ENCODE data around the gene BAIAP2.

BAIAP2 gene

DNA sequence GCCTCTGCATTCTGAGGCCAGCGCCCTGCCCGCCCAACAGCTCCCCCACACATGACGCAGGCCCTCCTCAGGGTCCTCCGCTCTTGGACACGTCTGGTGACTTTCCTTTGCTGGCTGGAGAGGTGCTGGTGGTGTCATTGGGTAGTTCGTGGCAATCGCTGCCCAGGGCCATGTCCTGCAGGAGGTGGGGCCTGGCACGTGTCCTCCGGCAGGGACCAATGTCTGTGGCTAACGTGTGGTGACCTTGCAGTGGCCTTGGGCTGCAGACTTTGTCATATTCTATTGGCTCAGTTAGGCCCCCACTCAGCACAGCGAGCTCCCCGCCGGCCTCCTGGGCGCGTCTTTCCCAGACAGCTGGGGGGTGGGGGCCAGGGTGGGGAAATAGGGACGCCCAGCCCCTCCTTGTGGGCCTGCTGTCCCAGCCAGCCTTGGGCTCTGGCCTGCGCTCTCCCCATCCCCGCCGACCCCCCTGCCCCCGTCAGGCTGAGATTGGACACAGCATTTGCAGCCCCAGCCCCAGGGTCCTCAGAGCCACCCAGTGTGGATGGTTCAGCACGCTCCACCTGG lies 78.3 kb downstream of the BAIAP2 start:
- TF ChIP-seq, protein P1, sequence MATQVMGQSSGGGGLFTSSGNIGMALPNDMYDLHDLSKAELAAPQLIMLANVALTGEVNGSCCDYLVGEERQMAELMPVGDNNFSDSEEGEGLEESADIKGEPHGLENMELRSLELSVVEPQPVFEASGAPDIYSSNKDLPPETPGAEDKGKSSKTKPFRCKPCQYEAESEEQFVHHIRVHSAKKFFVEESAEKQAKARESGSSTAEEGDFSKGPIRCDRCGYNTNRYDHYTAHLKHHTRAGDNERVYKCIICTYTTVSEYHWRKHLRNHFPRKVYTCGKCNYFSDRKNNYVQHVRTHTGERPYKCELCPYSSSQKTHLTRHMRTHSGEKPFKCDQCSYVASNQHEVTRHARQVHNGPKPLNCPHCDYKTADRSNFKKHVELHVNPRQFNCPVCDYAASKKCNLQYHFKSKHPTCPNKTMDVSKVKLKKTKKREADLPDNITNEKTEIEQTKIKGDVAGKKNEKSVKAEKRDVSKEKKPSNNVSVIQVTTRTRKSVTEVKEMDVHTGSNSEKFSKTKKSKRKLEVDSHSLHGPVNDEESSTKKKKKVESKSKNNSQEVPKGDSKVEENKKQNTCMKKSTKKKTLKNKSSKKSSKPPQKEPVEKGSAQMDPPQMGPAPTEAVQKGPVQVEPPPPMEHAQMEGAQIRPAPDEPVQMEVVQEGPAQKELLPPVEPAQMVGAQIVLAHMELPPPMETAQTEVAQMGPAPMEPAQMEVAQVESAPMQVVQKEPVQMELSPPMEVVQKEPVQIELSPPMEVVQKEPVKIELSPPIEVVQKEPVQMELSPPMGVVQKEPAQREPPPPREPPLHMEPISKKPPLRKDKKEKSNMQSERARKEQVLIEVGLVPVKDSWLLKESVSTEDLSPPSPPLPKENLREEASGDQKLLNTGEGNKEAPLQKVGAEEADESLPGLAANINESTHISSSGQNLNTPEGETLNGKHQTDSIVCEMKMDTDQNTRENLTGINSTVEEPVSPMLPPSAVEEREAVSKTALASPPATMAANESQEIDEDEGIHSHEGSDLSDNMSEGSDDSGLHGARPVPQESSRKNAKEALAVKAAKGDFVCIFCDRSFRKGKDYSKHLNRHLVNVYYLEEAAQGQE (IDR thresholded peaks at IDR 0.05; ENCODE audit: insufficient read depth in 1 of 2, low read depth in 2 of 2, low read length in 2 of 2) = no peak
- TF ChIP-seq FOXP2 (optimal IDR thresholded peaks at IDR 0.05; ENCODE audit: borderline replicate concordance, extremely low read depth, extremely low read length, insufficient read depth) (no peak), TAF1 (IDR thresholded peaks at IDR 0.05; ENCODE audit: borderline replicate concordance, insufficient read depth, low read length) (no peak), POLR2AphosphoS5 (IDR thresholded peaks at IDR 0.05; ENCODE audit: low read depth, low read length) (no peak; the same call in 1 of the 2 replicates), SIN3A (IDR thresholded peaks at IDR 0.05; ENCODE audit: borderline replicate concordance, insufficient read depth, low read length) (no peak)

DNA sequence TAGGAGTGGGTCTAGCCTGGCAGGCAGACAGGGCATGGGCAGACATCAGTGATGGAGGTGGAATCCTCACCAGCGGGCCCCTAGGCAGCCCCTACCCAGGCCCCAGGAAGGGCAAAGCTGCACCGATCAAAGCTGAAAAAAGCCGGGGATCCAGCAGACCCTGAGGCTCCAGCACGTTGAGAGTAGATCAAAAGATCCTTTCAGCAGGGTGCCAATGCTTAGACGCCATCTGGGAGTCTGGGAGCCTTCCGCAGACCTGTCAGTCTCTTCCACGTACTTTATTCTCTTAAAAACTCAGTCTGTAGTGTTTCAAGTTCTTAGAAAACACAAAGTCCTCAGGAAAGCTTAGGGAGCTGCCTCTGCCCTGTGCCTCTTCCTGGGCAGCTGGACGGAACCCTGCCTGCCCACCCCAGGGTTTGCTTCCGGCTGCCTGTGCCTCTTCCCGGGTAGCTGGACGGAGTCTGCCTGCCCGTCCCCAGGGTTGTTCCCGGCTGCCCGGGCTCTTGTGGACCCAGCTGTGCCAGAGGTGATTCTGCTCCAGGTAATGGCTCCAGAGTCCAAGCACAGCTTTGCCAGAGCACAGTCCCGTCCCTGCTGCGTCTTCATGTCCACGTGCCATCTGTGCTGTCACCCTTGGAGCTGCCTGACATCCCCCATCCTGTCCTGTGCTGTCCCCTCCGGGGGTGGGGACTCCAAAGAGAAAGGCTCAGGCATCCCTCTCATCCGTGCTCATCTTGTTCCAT lies 79.6 kb downstream of the BAIAP2 start:
- TF ChIP-seq FOXP2 (optimal IDR thresholded peaks at IDR 0.05; ENCODE audit: borderline replicate concordance, extremely low read depth, extremely low read length, insufficient read depth) (no peak), POLR2AphosphoS5 (IDR thresholded peaks at IDR 0.05; ENCODE audit: low read depth, low read length) (peak; percentile 12; the same call in 1 of the 2 replicates)

DNA sequence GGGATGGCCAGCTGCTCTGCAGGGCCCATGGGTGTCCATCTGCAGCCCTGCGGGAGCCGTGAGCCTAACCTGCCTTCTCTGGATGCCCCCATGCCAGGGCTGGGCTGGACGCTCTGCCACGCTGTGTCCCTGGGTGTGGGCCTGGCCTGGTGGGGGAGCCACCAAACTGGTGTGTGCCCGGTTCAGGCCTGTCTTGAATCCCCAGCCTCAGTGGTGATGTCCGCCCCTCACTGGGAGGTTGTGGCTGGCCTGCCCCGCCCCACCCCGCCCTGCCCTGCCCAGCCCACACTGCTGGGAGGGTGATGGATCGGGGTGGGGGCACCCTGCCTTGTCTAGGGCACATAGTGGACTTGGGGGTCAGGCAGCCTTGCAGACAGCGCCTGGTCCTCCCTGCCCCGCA lies 80.3 kb downstream of the BAIAP2 start:
- TF ChIP-seq, protein P1 (IDR thresholded peaks at IDR 0.05; ENCODE audit: insufficient read depth in 1 of 2, low read depth in 2 of 2, low read length in 2 of 2) = no peak
- TF ChIP-seq SIN3A (IDR thresholded peaks at IDR 0.05; ENCODE audit: borderline replicate concordance, insufficient read depth, low read length) = no peak
- no peak for TF ChIP-seq TAF1 (IDR thresholded peaks at IDR 0.05; ENCODE audit: borderline replicate concordance, insufficient read depth, low read length)
- no peak for TF ChIP-seq FOXP2 (optimal IDR thresholded peaks at IDR 0.05; ENCODE audit: borderline replicate concordance, extremely low read depth, extremely low read length, insufficient read depth)
- TF ChIP-seq POLR2AphosphoS5 (IDR thresholded peaks at IDR 0.05; ENCODE audit: low read depth, low read length) = no peak; the same call in 1 of the 2 replicates

DNA sequence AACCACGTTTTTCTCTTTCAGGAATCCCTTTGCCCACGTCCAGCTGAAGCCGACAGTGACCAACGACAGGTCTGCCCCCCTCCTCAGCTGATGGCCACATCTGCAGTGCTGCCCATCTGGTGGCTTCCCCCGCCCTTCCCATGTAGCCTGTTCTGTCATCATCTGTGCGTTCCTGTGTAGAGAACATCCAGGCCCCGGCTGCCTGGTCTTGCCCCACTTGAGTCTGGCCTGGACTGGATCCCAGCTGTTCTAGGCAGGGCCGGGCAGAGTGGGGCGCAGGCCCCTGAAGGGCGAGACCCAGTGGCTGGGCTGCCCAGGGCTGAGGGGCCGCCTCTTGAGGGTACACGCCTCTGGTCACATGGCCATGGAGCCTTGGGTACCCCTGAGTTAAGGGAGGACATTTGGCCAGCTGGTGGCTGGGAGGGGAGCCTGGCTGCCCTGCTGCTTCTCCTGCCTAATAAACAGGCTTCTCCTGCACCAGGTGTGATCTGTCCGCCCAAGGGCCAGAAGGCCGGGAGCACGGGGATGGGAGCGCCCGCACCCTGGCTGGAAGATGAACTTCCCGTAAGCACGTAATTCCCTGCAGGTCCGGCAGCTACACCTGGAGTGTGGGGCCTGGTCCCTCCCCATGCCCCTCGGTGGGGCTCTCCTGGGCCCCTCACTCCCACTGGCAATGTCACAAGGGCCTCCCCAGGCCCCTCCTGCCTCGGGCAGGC lies 81.0 kb downstream of the BAIAP2 start:
- TF ChIP-seq POLR2AphosphoS5 (IDR thresholded peaks at IDR 0.05; ENCODE audit: low read depth, low read length) (no peak), TAF1 (IDR thresholded peaks at IDR 0.05; ENCODE audit: borderline replicate concordance, insufficient read depth, low read length) (no peak)
- TF ChIP-seq, protein P1 (IDR thresholded peaks at IDR 0.05; ENCODE audit: insufficient read depth in 1 of 2, low read depth in 2 of 2, low read length in 2 of 2) = no peak

DNA sequence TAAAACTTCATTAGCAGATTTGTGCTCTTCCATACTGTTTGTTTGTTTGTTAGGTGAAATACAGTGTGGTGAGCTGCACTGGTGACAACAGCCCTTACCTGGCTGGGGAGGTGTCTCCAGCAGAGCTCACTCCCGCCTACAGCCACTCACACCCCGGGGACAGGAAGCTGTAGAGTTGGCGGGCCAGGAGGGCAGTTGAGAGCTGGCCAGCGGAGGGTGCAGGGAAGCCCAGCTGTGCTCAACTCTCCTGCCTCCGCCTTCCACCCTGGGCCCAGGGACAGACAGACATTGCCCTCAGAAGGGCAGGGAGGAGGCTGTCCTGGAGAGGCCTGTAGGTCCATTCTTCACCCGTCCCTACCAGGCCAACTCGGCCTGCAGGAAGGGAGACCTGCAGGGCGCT lies 81.8 kb downstream of the BAIAP2 start:
- no peak for TF ChIP-seq TAF1 (IDR thresholded peaks at IDR 0.05; ENCODE audit: borderline replicate concordance, insufficient read depth, low read length)

DNA sequence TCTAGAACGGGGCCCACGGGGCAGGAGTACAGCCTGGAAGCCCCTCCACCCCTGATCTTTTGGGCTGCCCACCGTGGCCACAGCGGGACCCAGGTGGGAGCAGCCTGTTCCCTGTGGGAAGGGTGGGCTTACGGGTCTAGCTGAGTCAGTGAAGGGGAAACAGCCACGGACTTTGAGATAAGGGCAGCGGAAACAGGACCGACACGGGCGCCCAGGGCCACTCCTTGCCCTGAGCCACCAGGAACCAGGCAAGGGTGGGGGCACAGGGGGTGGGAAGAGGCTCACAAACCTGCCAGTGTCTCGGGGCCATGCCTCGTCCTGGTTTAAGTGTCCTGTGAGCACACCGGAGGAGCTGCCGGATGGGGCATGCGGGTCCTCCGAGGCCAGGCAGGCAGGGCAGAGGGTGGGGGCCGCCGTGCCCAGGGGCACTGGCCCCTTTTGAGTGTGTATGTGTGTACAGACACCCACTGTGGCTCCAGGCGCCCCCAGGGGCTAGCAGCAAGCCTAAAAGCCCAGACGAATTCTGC lies 82.8 kb downstream of the BAIAP2 start:
- no peak for TF ChIP-seq TAF1 (IDR thresholded peaks at IDR 0.05; ENCODE audit: borderline replicate concordance, insufficient read depth, low read length)
- TF ChIP-seq POLR2AphosphoS5 (IDR thresholded peaks at IDR 0.05; ENCODE audit: low read depth, low read length) = peak; percentile 34; the same call in 1 of the 2 replicates
- TF ChIP-seq SIN3A (IDR thresholded peaks at IDR 0.05; ENCODE audit: borderline replicate concordance, insufficient read depth, low read length) = no peak
- TF ChIP-seq, protein P1 (IDR thresholded peaks at IDR 0.05; ENCODE audit: insufficient read depth in 1 of 2, low read depth in 2 of 2, low read length in 2 of 2) = no peak

Measured in PFSK-1 (cell line).